ENCODE results near the gene MEGF10.

MEGF10 gene

DNA sequence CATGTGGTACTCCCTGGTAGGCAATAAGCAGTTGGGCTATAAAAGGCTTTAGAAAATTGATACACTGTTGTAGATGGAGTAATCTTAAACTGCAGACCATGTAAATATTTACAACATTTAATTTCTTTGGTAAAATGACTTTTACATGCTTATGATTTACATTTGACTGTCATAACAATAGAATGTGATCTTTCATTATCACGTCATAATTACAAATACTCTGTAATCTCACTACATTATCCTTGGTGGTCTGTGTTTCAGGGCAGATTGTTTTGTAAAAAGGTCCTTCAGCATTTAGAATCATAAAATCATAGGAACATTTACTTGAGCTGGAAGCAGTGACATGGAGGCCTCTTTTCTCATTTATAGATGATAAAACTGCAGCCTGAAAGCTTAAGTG is 153.6 kb downstream of the MEGF10 start:
- Histone ChIP-seq H3K4me1 (ENCODE audit: control insufficient read depth, insufficient read depth, low read length) (peaks cover 9% of the 10 kb centered on the region), H3K9me3 (ENCODE audit: control insufficient read depth, low read length) (no peaks in the 10 kb centered on the region), H3K36me3 (ENCODE audit: control insufficient read depth, insufficient read depth, low read length) (no peaks in the 10 kb centered on the region), H3K27me3 (ENCODE audit: control insufficient read depth, insufficient read depth, low read length, poor library complexity, severe bottlenecking) (no peaks in the 10 kb centered on the region), H3K4me3 (ENCODE audit: insufficient read depth, low read depth, low read length) (no peak overlapping the region), H3K27ac (ENCODE audit: insufficient read depth, low read depth, low read length, poor library complexity, severe bottlenecking) (no peak overlapping the region)
- WGBS, 2 experiments = 71% methylated on average over 1 of the region's 1 CpG; no CpG with 5 or more reads in 1 of the 2 experiments

DNA sequence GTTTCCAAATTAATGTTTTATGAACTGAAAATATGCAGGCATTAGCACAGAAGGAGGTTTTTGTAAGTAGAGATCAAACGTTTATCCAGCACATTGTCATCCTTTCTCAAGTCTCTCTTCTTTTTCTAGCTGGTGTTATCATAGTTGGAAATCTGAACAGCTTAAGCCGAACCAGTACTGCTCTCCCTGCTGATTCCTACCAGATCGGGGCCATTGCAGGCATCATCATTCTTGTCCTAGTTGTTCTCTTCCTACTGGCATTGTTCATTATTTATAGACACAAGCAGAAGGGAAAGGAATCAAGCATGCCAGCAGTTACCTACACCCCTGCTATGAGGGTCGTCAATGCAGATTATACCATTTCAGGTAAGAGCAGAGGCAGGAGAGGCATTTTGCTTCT is 154.7 kb downstream of the MEGF10 start:
- Histone ChIP-seq H3K27me3 (ENCODE audit: control insufficient read depth, insufficient read depth, low read length, poor library complexity, severe bottlenecking) (no peaks in the 10 kb centered on the region), H3K36me3 (ENCODE audit: control insufficient read depth, insufficient read depth, low read length) (no peaks in the 10 kb centered on the region), H3K27ac (ENCODE audit: insufficient read depth, low read depth, low read length, poor library complexity, severe bottlenecking) (no peak overlapping the region), H3K9me3 (ENCODE audit: control insufficient read depth, low read length) (no peaks in the 10 kb centered on the region), H3K4me3 (ENCODE audit: insufficient read depth, low read depth, low read length) (no peak overlapping the region), H3K4me1 (ENCODE audit: control insufficient read depth, insufficient read depth, low read length) (peaks cover 9% of the 10 kb centered on the region)
- WGBS, 2 experiments = 88 to 90% methylated on average over 3 to 4 of the region's 4 CpGs

DNA sequence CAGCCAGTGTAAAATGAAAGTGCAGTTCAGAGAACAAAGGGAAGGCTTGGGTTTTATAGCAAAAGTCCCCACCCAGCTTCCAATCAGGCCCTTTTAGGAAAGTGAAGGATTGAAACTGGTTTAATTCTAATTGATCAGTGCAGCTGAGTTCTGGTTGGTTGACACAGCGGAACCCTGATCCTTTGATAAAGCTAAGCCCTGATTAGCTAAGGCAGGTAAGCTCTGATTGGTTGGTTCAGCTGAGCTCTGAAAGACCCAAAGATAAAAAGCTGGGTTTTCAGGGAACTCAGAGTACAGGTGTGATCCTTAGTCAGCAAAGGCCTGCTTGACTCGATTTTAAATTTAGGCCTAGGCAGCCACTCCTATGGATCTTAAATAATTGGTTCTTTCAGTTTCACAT is 156.0 kb downstream of the MEGF10 start:
- no peak overlapping the region for H3K4me3 ChIP-seq (ENCODE audit: insufficient read depth, low read depth, low read length)
- H3K4me1 ChIP-seq (ENCODE audit: control insufficient read depth, insufficient read depth, low read length) = peaks cover 9% of the 10 kb centered on the region
- WGBS, 2 experiments = 95 to 96% methylated on average over 2 of the region's 2 CpGs
- no peaks in the 10 kb centered on the region for H3K36me3 ChIP-seq (ENCODE audit: control insufficient read depth, insufficient read depth, low read length)
- no peaks in the 10 kb centered on the region for H3K9me3 ChIP-seq (ENCODE audit: control insufficient read depth, low read length)
- H3K27ac ChIP-seq (ENCODE audit: insufficient read depth, low read depth, low read length, poor library complexity, severe bottlenecking) = no peak overlapping the region
- no peaks in the 10 kb centered on the region for H3K27me3 ChIP-seq (ENCODE audit: control insufficient read depth, insufficient read depth, low read length, poor library complexity, severe bottlenecking)

DNA sequence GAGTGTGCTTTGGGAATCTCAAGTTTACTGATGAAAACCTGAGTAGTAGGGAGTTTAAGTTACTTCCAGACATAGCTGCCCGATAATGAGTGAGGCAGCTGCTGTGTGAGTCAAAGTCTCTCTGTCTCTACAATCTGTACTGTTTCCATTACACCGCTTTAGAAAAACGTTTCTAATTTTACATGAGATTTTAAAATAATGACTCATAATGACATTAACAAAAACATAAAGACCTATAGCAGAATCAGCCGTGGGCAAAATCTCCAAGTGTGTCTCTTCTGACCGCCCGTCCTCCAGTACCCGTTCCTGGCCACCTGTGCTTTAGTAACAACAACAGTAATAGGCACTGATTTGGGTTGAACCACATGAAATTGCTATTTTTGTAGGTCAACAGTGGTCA is 157.2 kb downstream of the MEGF10 start:
- Histone ChIP-seq H3K27me3 (ENCODE audit: control insufficient read depth, insufficient read depth, low read length, poor library complexity, severe bottlenecking) (no peaks in the 10 kb centered on the region), H3K4me1 (ENCODE audit: control insufficient read depth, insufficient read depth, low read length) (peaks cover 9% of the 10 kb centered on the region), H3K27ac (ENCODE audit: insufficient read depth, low read depth, low read length, poor library complexity, severe bottlenecking) (no peak overlapping the region), H3K36me3 (ENCODE audit: control insufficient read depth, insufficient read depth, low read length) (no peaks in the 10 kb centered on the region), H3K9me3 (ENCODE audit: control insufficient read depth, low read length) (no peaks in the 10 kb centered on the region), H3K4me3 (ENCODE audit: insufficient read depth, low read depth, low read length) (no peak overlapping the region)
- 95 to 98% methylated on average over 5 to 7 of the region's 7 CpGs for WGBS, 2 experiments

DNA sequence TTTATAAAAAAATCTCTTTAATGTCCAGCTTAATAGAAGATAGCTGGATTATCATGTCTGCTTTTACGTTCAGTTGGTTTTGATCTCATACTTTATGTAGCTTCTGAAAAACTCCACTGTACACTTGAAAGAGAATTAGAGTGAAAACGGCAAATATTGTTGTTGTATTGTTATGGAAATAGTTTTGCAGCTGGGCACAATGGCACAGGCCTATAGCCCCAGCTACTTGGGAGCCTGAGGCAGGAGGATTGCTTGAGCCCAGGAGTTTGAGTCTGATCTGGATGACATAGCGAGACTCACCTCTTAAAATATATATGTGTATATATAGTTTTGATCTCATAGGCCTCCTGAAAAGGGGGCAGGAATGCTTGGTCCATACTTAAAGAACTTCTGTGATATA is 159.4 kb downstream of the MEGF10 start:
- Histone ChIP-seq H3K27ac (ENCODE audit: insufficient read depth, low read depth, low read length, poor library complexity, severe bottlenecking) (no peak overlapping the region), H3K27me3 (ENCODE audit: control insufficient read depth, insufficient read depth, low read length, poor library complexity, severe bottlenecking) (no peaks in the 10 kb centered on the region), H3K4me3 (ENCODE audit: insufficient read depth, low read depth, low read length) (no peak overlapping the region), H3K36me3 (ENCODE audit: control insufficient read depth, insufficient read depth, low read length) (no peaks in the 10 kb centered on the region), H3K9me3 (ENCODE audit: control insufficient read depth, low read length) (no peaks in the 10 kb centered on the region), H3K4me1 (ENCODE audit: control insufficient read depth, insufficient read depth, low read length) (peaks cover 9% of the 10 kb centered on the region)
- WGBS, 2 experiments = 79 to 92% methylated on average over 2 to 3 of the region's 3 CpGs

DNA sequence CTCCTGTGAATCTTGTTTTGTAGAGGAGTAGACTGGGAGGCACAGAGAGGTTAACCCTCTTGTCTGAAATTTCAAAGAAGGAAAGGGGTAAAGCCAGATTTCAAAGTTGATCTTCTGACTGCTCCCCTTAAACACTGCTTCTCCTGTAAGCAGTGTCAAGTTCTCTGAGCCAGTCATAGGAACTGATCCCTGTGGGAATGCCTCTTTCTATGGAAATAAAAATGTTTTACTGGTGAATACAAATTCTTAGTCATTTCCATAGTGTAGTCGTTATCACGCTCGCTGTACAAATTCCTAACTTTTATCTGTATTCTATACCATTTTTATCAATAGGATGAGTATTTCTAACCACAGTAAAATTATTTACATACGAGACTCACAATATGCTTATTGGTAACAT is 160.5 kb downstream of the MEGF10 start:
- Histone ChIP-seq H3K27ac (ENCODE audit: insufficient read depth, low read depth, low read length, poor library complexity, severe bottlenecking) (no peak overlapping the region), H3K9me3 (ENCODE audit: control insufficient read depth, low read length) (no peaks in the 10 kb centered on the region), H3K4me1 (ENCODE audit: control insufficient read depth, insufficient read depth, low read length) (peaks cover 6% of the 10 kb centered on the region), H3K36me3 (ENCODE audit: control insufficient read depth, insufficient read depth, low read length) (no peaks in the 10 kb centered on the region), H3K4me3 (ENCODE audit: insufficient read depth, low read depth, low read length) (no peak overlapping the region), H3K27me3 (ENCODE audit: control insufficient read depth, insufficient read depth, low read length, poor library complexity, severe bottlenecking) (no peaks in the 10 kb centered on the region)
- WGBS, 2 experiments = no CpG with 5 or more reads among the region's 4 CpGs

DNA sequence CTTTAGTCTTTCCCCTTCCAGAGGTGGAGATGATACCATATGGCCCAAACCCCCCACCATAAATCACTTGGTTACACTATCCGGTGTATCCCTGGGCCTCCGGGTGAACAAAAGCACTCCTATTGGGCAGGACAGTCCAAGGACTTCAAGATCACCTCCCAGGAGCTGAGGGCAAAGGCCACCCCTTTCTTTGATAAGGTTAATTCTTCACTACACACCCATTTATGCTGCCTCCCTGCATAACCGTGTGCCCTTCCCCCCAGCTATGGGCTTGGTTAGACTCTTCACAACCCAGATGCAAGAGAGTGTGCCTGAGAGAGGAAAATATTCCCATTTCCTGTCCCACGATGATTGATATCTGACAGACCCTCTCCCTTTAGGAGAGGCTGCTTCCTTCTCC is 162.0 kb downstream of the MEGF10 start:
- WGBS, 2 experiments = 94 to 97% methylated on average over 4 of the region's 4 CpGs
- Histone ChIP-seq H3K4me1 (ENCODE audit: control insufficient read depth, insufficient read depth, low read length) (no peaks in the 10 kb centered on the region), H3K36me3 (ENCODE audit: control insufficient read depth, insufficient read depth, low read length) (no peaks in the 10 kb centered on the region), H3K27ac (ENCODE audit: insufficient read depth, low read depth, low read length, poor library complexity, severe bottlenecking) (no peak overlapping the region), H3K27me3 (ENCODE audit: control insufficient read depth, insufficient read depth, low read length, poor library complexity, severe bottlenecking) (no peaks in the 10 kb centered on the region), H3K4me3 (ENCODE audit: insufficient read depth, low read depth, low read length) (no peak overlapping the region), H3K9me3 (ENCODE audit: control insufficient read depth, low read length) (no peaks in the 10 kb centered on the region)

DNA sequence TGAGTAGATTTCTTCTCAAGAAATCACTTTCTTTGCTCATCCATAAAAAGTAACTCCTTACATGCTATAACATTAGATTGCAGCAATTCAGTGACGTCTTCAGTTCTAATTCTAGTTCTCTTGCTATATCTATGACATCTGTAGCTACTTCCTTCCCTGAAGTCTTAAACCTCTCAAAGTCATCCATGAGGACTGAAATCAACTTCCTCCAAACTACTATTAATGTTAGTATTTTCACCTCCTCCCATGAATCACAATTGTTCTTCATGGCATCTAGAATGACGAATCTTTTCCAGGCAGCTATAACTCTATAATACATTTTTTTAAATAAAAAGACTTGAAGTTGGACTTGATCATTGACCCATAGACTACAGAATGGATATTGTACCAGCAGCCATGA is 180.6 kb downstream of the MEGF10 start:
- WGBS, 2 experiments = 73 to 100% methylated on average over 1 to 2 of the region's 2 CpGs
- H3K9me3 ChIP-seq (ENCODE audit: control insufficient read depth, low read length) = no peaks in the 10 kb centered on the region
- H3K27me3 ChIP-seq (ENCODE audit: control insufficient read depth, insufficient read depth, low read length, poor library complexity, severe bottlenecking) = no peaks in the 10 kb centered on the region

DNA sequence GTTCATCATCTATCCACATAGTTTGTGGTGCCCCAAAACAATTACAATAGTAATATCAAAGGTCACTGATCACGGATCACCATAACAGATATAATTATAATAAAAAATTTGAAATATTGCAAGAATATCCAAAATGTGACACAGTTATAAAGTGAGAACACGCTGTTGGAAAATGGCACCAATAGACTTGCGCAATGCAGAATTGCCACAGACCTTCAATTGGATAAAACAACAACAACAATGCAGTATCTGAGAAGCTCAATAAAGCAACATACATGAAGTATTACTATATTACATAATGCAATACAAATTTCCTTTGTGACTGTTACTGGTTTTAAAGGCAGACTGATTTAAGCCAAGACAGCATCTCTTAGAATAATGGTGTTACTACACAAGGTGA is 182.1 kb downstream of the MEGF10 start:
- Histone ChIP-seq H3K9me3 (ENCODE audit: control insufficient read depth, low read length) (no peaks in the 10 kb centered on the region), H3K27me3 (ENCODE audit: control insufficient read depth, insufficient read depth, low read length, poor library complexity, severe bottlenecking) (no peaks in the 10 kb centered on the region)

More for the DNA sequence above, 180.6 kb downstream of the MEGF10 start:
- no peaks in the 10 kb centered on the region for H3K4me1 ChIP-seq (ENCODE audit: control insufficient read depth, insufficient read depth, low read length)
- H3K27ac ChIP-seq (ENCODE audit: insufficient read depth, low read depth, low read length, poor library complexity, severe bottlenecking) = no peak overlapping the region
- H3K4me3 ChIP-seq (ENCODE audit: insufficient read depth, low read depth, low read length) = no peak overlapping the region
- H3K36me3 ChIP-seq (ENCODE audit: control insufficient read depth, insufficient read depth, low read length) = no peaks in the 10 kb centered on the region

DNA sequence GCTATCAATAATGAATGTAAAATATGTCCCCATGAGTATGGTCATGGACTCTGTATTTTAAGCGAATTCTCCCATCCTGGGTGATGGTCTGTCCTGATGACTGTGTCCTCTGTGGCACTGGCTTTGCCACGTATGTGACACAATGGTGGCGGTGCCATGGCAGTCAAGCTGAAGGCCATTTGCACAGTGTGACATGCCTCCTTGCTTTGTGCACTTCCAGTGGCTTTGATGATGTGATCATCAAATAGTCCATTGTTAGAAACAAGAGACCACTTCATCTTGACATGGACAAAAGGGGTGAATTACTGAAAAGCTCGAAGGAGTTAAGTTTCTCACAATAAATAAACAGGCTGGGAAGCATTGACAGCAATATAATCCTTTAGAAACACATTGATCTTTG is 195.9 kb downstream of the MEGF10 start:
- Histone ChIP-seq H3K4me1 (ENCODE audit: control insufficient read depth, insufficient read depth, low read length) (no peaks in the 10 kb centered on the region), H3K4me3 (ENCODE audit: insufficient read depth, low read depth, low read length) (no peak overlapping the region), H3K27me3 (ENCODE audit: control insufficient read depth, insufficient read depth, low read length, poor library complexity, severe bottlenecking) (no peaks in the 10 kb centered on the region), H3K36me3 (ENCODE audit: control insufficient read depth, insufficient read depth, low read length) (no peaks in the 10 kb centered on the region), H3K27ac (ENCODE audit: insufficient read depth, low read depth, low read length, poor library complexity, severe bottlenecking) (no peak overlapping the region), H3K9me3 (ENCODE audit: control insufficient read depth, low read length) (peaks cover 4% of the 10 kb centered on the region)
- WGBS, 2 experiments = 89 to 90% methylated on average over 3 to 4 of the region's 4 CpGs

More for the DNA sequence above, 182.1 kb downstream of the MEGF10 start:
- Histone ChIP-seq H3K4me1 (ENCODE audit: control insufficient read depth, insufficient read depth, low read length) (no peaks in the 10 kb centered on the region), H3K27ac (ENCODE audit: insufficient read depth, low read depth, low read length, poor library complexity, severe bottlenecking) (no peak overlapping the region), H3K36me3 (ENCODE audit: control insufficient read depth, insufficient read depth, low read length) (no peaks in the 10 kb centered on the region), H3K4me3 (ENCODE audit: insufficient read depth, low read depth, low read length) (no peak overlapping the region)
- WGBS, 2 experiments = 94 to 100% methylated on average over 2 of the region's 3 CpGs

All from ectodermal cell (in vitro differentiated cells).